Measurements from ENCODE around the gene AMBRA1. TPM values are rescaled to one million over a fixed set of nuclear protein-coding genes. Genes with fewer than 3 reads are reported as not detected.

The AMBRA1 gene
- total RNA-seq, 2 experiments from 2014 or later: 24.6 to 30.7 TPM

DNA sequence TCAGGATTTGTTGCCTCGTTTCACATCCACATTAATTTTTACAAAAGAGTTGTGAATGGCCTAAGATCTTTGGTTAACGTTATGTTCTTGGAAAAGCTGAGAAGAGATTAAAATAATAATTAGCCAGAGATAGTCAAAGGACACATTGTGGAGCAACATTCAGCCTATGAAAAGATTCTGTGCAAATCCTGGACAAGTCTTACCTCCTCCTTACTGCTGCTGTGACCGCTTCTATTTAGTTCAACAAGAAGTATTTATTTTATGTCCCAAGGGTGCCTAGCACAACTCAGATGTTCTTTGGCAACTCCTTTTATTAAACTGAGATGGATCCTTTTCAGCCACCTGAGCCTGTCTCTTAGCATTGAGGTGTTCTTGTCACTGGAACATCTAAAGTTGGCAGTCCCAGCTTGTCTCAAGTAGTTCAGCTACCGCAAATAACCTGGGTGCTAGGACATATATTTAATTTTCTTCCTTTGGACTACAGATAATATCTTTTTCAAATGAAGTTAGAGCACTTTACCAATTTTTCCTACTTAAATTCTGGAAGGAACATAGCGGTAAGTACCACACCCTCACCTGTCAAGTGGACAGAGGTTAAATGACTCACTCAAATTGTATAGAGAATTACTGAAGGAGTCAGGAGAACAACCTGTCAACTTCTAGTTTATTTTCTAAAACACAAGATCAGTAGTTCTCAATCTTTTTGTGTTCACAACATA is 121.7 kb downstream of the AMBRA1 start:
- Histone ChIP-seq H3K4me1 (ENCODE audit: insufficient read depth, low read length, poor library complexity, severe bottlenecking) (no peaks in the 10 kb centered on the region), H4K20me1 (ENCODE audit: insufficient read depth, low read length) (no peaks in the 10 kb centered on the region), H3K9me2 (ENCODE audit: insufficient read depth, low read length) (no peaks in the 10 kb centered on the region), H2AFZ (ENCODE audit: low read length) (no peak overlapping the region), H3K36me3 (ENCODE audit: insufficient read depth, low read length) (no peaks in the 10 kb centered on the region), H3K9me3 (ENCODE audit: low read length) (no peaks in the 10 kb centered on the region), H3K4me3 (ENCODE audit: low read depth, low read length, poor library complexity, severe bottlenecking) (no peak overlapping the region), H3K27ac (ENCODE audit: low read depth, low read length, poor library complexity, severe bottlenecking) (no peak overlapping the region), H3K4me2 (ENCODE audit: low read length) (no peak overlapping the region), H3K79me2 (ENCODE audit: insufficient read depth, low read depth, low read length) (no peaks in the 10 kb centered on the region)
- TF ChIP-seq EZH2phosphoT487 (IDR thresholded peaks at IDR 0.05; ENCODE audit: borderline replicate concordance, low read depth, low read length): no peak
- TF ChIP-seq, protein P1, sequence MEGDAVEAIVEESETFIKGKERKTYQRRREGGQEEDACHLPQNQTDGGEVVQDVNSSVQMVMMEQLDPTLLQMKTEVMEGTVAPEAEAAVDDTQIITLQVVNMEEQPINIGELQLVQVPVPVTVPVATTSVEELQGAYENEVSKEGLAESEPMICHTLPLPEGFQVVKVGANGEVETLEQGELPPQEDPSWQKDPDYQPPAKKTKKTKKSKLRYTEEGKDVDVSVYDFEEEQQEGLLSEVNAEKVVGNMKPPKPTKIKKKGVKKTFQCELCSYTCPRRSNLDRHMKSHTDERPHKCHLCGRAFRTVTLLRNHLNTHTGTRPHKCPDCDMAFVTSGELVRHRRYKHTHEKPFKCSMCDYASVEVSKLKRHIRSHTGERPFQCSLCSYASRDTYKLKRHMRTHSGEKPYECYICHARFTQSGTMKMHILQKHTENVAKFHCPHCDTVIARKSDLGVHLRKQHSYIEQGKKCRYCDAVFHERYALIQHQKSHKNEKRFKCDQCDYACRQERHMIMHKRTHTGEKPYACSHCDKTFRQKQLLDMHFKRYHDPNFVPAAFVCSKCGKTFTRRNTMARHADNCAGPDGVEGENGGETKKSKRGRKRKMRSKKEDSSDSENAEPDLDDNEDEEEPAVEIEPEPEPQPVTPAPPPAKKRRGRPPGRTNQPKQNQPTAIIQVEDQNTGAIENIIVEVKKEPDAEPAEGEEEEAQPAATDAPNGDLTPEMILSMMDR (conservative IDR thresholded peaks at IDR 0.05; ENCODE audit: low read length): no peak
- ChIA-PET CTCF (ENCODE audit: unreplicated experiment) (no interaction called here), POLR2A (interaction anchor here (1.7 kb wide), 1 partner anchor 15 kb away, joined by 3 read pairs; no protein-coding TSS in a partner anchor)
- DNase-seq (ENCODE audit: low spot score): no peak
- intact Hi-C loops (cut with micrococcal nuclease; ENCODE audit: unreplicated experiment): no loop called here
- BruUV-seq (replicated peaks): no TSS peak

- no peaks in the 10 kb centered on the region for H3K9me2 ChIP-seq (ENCODE audit: insufficient read depth, low read length)
- no peak overlapping the region for H2AFZ ChIP-seq (ENCODE audit: low read length)
- TF ChIP-seq, protein P1 (conservative IDR thresholded peaks at IDR 0.05; ENCODE audit: low read length): no peak
- TF ChIP-seq EZH2phosphoT487 (IDR thresholded peaks at IDR 0.05; ENCODE audit: borderline replicate concordance, low read depth, low read length): no peak
- ChIA-PET POLR2A (no interaction called here), CTCF (ENCODE audit: unreplicated experiment) (no interaction called here)
- H4K20me1 ChIP-seq (ENCODE audit: insufficient read depth, low read length): no peaks in the 10 kb centered on the region
- H3K79me2 ChIP-seq (ENCODE audit: insufficient read depth, low read depth, low read length): no peaks in the 10 kb centered on the region
- no peaks in the 10 kb centered on the region for H3K4me1 ChIP-seq (ENCODE audit: insufficient read depth, low read length, poor library complexity, severe bottlenecking)
- H3K4me2 ChIP-seq (ENCODE audit: low read length): no peak overlapping the region
- no peak overlapping the region for H3K27ac ChIP-seq (ENCODE audit: low read depth, low read length, poor library complexity, severe bottlenecking)
- H3K36me3 ChIP-seq (ENCODE audit: insufficient read depth, low read length): no peaks in the 10 kb centered on the region
- DNase-seq (ENCODE audit: low spot score): no peak
- BruUV-seq (replicated peaks): no TSS peak
- intact Hi-C loops (cut with micrococcal nuclease; ENCODE audit: unreplicated experiment): no loop called here
- no peaks in the 10 kb centered on the region for H3K9me3 ChIP-seq (ENCODE audit: low read length)
- no peak overlapping the region for H3K4me3 ChIP-seq (ENCODE audit: low read depth, low read length, poor library complexity, severe bottlenecking)
These were observed 123.9 kb downstream of the AMBRA1 start for GRCh38 chr11:46469926-46470325.

DNA sequence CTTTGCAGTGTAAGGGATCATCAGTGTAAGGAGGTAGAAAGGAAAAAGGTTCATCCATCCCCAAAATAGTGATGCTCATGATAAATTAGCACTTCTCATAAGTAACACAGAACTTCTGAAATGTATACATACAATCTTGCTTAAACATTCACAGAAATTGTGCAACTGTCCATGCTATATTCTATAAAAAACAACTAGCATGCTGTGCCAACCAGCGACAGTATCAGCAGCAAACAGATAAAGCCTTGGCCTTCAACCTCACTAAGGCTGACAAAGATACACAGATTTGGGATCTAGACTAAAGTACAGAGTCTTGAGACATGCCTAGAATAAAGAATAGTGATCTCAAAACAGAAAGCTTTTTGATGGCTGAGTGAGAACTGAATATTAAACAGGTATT is 128.1 kb downstream of the AMBRA1 start:
- no peaks in the 10 kb centered on the region for H3K79me2 ChIP-seq (ENCODE audit: insufficient read depth, low read depth, low read length)
- H3K9me3 ChIP-seq (ENCODE audit: low read length): no peaks in the 10 kb centered on the region
- no peak overlapping the region for H3K4me3 ChIP-seq (ENCODE audit: low read depth, low read length, poor library complexity, severe bottlenecking)
- no peak for DNase-seq (ENCODE audit: low spot score)
- TF ChIP-seq, protein P1 (conservative IDR thresholded peaks at IDR 0.05; ENCODE audit: low read length): no peak
- no peak for TF ChIP-seq EZH2phosphoT487 (IDR thresholded peaks at IDR 0.05; ENCODE audit: borderline replicate concordance, low read depth, low read length)
- CTCF ChIA-PET (ENCODE audit: unreplicated experiment): no interaction called here
- no peak overlapping the region for H2AFZ ChIP-seq (ENCODE audit: low read length)
- no peak overlapping the region for H3K4me2 ChIP-seq (ENCODE audit: low read length)
- H3K36me3 ChIP-seq (ENCODE audit: insufficient read depth, low read length): no peaks in the 10 kb centered on the region
- intact Hi-C loops (cut with micrococcal nuclease; ENCODE audit: unreplicated experiment): no loop called here
- H3K27ac ChIP-seq (ENCODE audit: low read depth, low read length, poor library complexity, severe bottlenecking): no peak overlapping the region
- BruUV-seq (replicated peaks): no TSS peak
- no peaks in the 10 kb centered on the region for H3K9me2 ChIP-seq (ENCODE audit: insufficient read depth, low read length)
- no peaks in the 10 kb centered on the region for H4K20me1 ChIP-seq (ENCODE audit: insufficient read depth, low read length)
- POLR2A ChIA-PET: no interaction called here
- H3K4me1 ChIP-seq (ENCODE audit: insufficient read depth, low read length, poor library complexity, severe bottlenecking): no peaks in the 10 kb centered on the region
